Measurements from ENCODE around the gene NRN1. TPM values are rescaled to one million over a fixed set of nuclear protein-coding genes. Genes with fewer than 3 reads are reported as not detected.
"Not testable (repeated sequence)": the region's sequence is repeated elsewhere in the genome, so short reads cannot be mapped to it uniquely, and the experiment has no call there.

NRN1 gene
- 1.7 TPM for polyA plus RNA-seq (2013, experiment 1 of 2)
- 0.25 TPM for polyA plus RNA-seq (2013, experiment 2 of 2)

- Histone ChIP-seq H3K9me3 (ENCODE audit: control insufficient read depth, low read length) (no peaks in the 10 kb centered on the region), H3K4me1 (ENCODE audit: control insufficient read depth, insufficient read depth, low read length, poor library complexity, severe bottlenecking) (peaks cover 29% of the 10 kb centered on the region), H3K36me3 (ENCODE audit: control insufficient read depth, insufficient read depth, low read length) (no peaks in the 10 kb centered on the region), H3K27ac (ENCODE audit: low read depth, low read length, severe bottlenecking) (no peak within 1 kb of the TSS), H3K4me3 (ENCODE audit: extremely low read depth, insufficient read depth, low read length, poor library complexity, severe bottlenecking) (peak within 1 kb of the TSS; percentile 47)
- 1% methylated on average over 27 to 36 of the region's 51 CpGs for WGBS, 2 experiments (ENCODE audit: insufficient coverage in 2 of 2)
Measured at GRCh38 chr6:6006428-6007365, at the start of gene NRN1. NRN1 (minus strand) TSS chr6:6006925; CDS start chr6:6006749, 176 bp downstream.

- Histone ChIP-seq H3K4me3 (ENCODE audit: extremely low read depth, insufficient read depth, low read length, poor library complexity, severe bottlenecking) (no peak overlapping the region), H3K9me3 (ENCODE audit: control insufficient read depth, low read length) (no peaks in the 10 kb centered on the region), H3K27ac (ENCODE audit: low read depth, low read length, severe bottlenecking) (no peak overlapping the region), H3K36me3 (ENCODE audit: control insufficient read depth, insufficient read depth, low read length) (no peaks in the 10 kb centered on the region), H3K4me1 (ENCODE audit: control insufficient read depth, insufficient read depth, low read length, poor library complexity, severe bottlenecking) (no peaks in the 10 kb centered on the region)
- 86 to 92% methylated on average over 2 to 3 of the region's 3 CpGs for WGBS, 2 experiments (ENCODE audit: insufficient coverage in 2 of 2)
Measured at GRCh38 chr6:6052216-6052615, 45.5 kb upstream of the NRN1 start.

DNA sequence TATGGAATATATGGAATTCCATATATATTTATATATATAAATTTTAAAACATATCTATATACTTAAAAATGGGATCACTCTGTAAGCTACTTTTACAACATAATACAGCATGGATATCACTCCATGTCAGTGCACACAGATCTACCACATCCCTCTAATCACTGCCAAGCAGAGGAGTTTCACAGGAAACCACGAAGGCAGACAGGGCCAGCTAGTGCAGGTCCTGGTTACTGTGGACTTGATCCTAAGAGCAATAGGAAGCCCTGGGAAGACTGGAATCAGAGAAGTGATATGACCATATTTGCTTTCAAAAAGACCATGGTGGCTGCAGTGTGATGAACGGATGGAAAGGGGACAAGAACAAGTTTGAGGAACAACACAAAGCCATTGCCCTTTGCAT is 40.0 kb upstream of the NRN1 start:
- Histone ChIP-seq H3K9me3 (ENCODE audit: control insufficient read depth, low read length) (no peaks in the 10 kb centered on the region), H3K4me3 (ENCODE audit: extremely low read depth, insufficient read depth, low read length, poor library complexity, severe bottlenecking) (no peak overlapping the region), H3K4me1 (ENCODE audit: control insufficient read depth, insufficient read depth, low read length, poor library complexity, severe bottlenecking) (no peaks in the 10 kb centered on the region), H3K27ac (ENCODE audit: low read depth, low read length, severe bottlenecking) (no peak overlapping the region), H3K36me3 (ENCODE audit: control insufficient read depth, insufficient read depth, low read length) (no peaks in the 10 kb centered on the region)
- WGBS, 2 experiments (ENCODE audit: insufficient coverage in 2 of 2) = 79 to 93% methylated on average over 1 to 2 of the region's 2 CpGs

- H3K9me3 ChIP-seq (ENCODE audit: control insufficient read depth, low read length) = no peaks in the 10 kb centered on the region
- no peak overlapping the region for H3K4me3 ChIP-seq (ENCODE audit: extremely low read depth, insufficient read depth, low read length, poor library complexity, severe bottlenecking)
- H3K36me3 ChIP-seq (ENCODE audit: control insufficient read depth, insufficient read depth, low read length) = no peaks in the 10 kb centered on the region
- WGBS, 2 experiments (ENCODE audit: insufficient coverage in 2 of 2) = 73 to 80% methylated on average over 1 of the region's 3 CpGs
- H3K27ac ChIP-seq (ENCODE audit: low read depth, low read length, severe bottlenecking) = no peak overlapping the region
- no peaks in the 10 kb centered on the region for H3K4me1 ChIP-seq (ENCODE audit: control insufficient read depth, insufficient read depth, low read length, poor library complexity, severe bottlenecking)
Measured at GRCh38 chr6:6039946-6040509, 33.3 kb upstream of the NRN1 start.

DNA sequence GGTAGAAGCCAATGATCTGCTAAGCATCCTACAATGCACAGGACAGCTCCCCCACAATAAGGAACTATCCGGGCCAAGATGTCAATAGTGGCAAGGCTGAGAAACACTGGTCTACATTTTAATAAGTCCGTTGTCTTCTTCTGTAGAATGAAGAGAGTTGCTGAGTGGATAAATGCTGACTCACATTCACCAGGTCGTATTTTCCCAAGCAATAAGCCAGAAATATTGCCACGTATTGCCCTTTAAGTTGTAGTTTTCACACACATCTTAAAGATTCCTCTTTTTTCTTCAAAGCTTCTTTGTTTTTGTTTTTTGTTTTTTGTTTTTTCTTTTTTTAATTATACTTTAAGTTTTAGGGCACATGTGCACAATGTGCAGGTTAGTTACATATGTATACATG is 30.5 kb upstream of the NRN1 start:
- H3K4me3 ChIP-seq (ENCODE audit: extremely low read depth, insufficient read depth, low read length, poor library complexity, severe bottlenecking) = no peak overlapping the region
- H3K36me3 ChIP-seq (ENCODE audit: control insufficient read depth, insufficient read depth, low read length) = no peaks in the 10 kb centered on the region
- H3K9me3 ChIP-seq (ENCODE audit: control insufficient read depth, low read length) = no peaks in the 10 kb centered on the region
- H3K27ac ChIP-seq (ENCODE audit: low read depth, low read length, severe bottlenecking) = no peak overlapping the region
- no peaks in the 10 kb centered on the region for H3K4me1 ChIP-seq (ENCODE audit: control insufficient read depth, insufficient read depth, low read length, poor library complexity, severe bottlenecking)
- 83% methylated on average over 1 of the region's 4 CpGs for WGBS, 2 experiments (ENCODE audit: insufficient coverage in 2 of 2)

DNA sequence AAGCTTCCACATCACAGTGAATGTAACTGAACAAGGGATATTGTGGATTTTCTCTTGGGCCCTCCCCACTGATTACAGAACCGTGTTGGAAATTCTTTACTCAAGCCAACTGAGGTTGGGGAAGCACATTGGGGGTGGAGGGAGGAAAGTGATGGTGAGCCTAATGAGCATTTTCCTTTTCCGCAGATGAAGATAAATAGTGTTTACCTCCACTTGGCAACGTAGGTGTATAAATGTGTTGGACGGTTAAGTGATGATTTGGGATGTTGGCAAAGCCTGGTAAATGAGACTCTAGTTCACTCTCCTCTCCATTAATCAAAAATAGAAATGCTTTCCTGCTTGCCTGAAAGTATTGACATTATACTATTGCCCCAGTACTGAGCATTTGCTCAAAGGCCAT is 27.1 kb upstream of the NRN1 start:
- no peak overlapping the region for H3K27ac ChIP-seq (ENCODE audit: low read depth, low read length, severe bottlenecking)
- H3K4me1 ChIP-seq (ENCODE audit: control insufficient read depth, insufficient read depth, low read length, poor library complexity, severe bottlenecking) = no peaks in the 10 kb centered on the region
- 75 to 92% methylated on average over 1 to 2 of the region's 4 CpGs for WGBS, 2 experiments (ENCODE audit: insufficient coverage in 2 of 2)
- no peaks in the 10 kb centered on the region for H3K36me3 ChIP-seq (ENCODE audit: control insufficient read depth, insufficient read depth, low read length)
- H3K4me3 ChIP-seq (ENCODE audit: extremely low read depth, insufficient read depth, low read length, poor library complexity, severe bottlenecking) = no peak overlapping the region
- H3K9me3 ChIP-seq (ENCODE audit: control insufficient read depth, low read length) = no peaks in the 10 kb centered on the region

DNA sequence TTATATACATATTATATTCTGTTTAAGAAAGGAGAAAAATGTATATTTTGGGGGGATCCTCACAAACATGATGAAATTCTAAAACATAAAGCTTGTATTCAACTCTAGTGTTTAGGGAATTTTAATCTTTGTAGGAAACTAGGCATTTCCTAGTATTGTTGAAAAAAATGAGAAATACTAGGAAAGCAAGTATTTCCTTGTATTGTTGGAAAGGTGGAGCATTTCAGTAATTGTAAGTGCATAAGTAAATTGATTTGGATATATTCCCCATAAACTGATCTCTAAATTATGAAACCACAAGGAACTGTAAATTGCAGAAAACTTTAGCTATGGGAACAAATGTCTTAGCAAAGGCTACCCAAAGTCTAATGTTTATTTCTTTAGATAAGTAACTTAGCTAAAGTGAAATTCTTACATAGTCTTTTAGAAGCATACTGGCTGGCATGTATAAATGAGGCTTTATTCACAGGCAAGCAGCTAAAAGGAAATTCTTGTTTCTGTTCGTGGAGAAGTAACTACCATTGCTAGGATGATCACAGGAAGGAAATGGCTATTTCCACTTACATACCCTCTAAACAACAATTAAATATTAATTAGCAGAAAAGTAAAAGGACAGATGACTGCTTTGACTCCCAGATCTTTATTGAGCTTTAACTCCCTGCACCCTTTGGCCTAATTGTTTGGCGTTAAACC is 19.9 kb upstream of the NRN1 start:
- Histone ChIP-seq H3K4me1 (ENCODE audit: control insufficient read depth, insufficient read depth, low read length, poor library complexity, severe bottlenecking) (no peaks in the 10 kb centered on the region), H3K27ac (ENCODE audit: low read depth, low read length, severe bottlenecking) (no peak overlapping the region), H3K36me3 (ENCODE audit: control insufficient read depth, insufficient read depth, low read length) (no peaks in the 10 kb centered on the region), H3K4me3 (ENCODE audit: extremely low read depth, insufficient read depth, low read length, poor library complexity, severe bottlenecking) (no peak overlapping the region), H3K9me3 (ENCODE audit: control insufficient read depth, low read length) (no peaks in the 10 kb centered on the region)
- WGBS, 2 experiments (ENCODE audit: insufficient coverage in 2 of 2) = 100% methylated on average over 1 of the region's 2 CpGs; no CpG with 5 or more reads in 1 of the 2 experiments

GRCh38 chr6:6025736-6026135 is 19.0 kb upstream of the NRN1 start:
- no peak overlapping the region for H3K4me3 ChIP-seq (ENCODE audit: extremely low read depth, insufficient read depth, low read length, poor library complexity, severe bottlenecking)
- H3K36me3 ChIP-seq (ENCODE audit: control insufficient read depth, insufficient read depth, low read length) = no peaks in the 10 kb centered on the region
- no peaks in the 10 kb centered on the region for H3K9me3 ChIP-seq (ENCODE audit: control insufficient read depth, low read length)
- WGBS, 2 experiments (ENCODE audit: insufficient coverage in 2 of 2) = 81 to 97% methylated on average over 3 to 5 of the region's 5 CpGs
- no peak overlapping the region for H3K27ac ChIP-seq (ENCODE audit: low read depth, low read length, severe bottlenecking)
- H3K4me1 ChIP-seq (ENCODE audit: control insufficient read depth, insufficient read depth, low read length, poor library complexity, severe bottlenecking) = no peaks in the 10 kb centered on the region

- Histone ChIP-seq H3K27ac (ENCODE audit: low read depth, low read length, severe bottlenecking) (no peak overlapping the region), H3K36me3 (ENCODE audit: control insufficient read depth, insufficient read depth, low read length) (no peaks in the 10 kb centered on the region), H3K9me3 (ENCODE audit: control insufficient read depth, low read length) (no peaks in the 10 kb centered on the region), H3K4me3 (ENCODE audit: extremely low read depth, insufficient read depth, low read length, poor library complexity, severe bottlenecking) (no peak overlapping the region), H3K4me1 (ENCODE audit: control insufficient read depth, insufficient read depth, low read length, poor library complexity, severe bottlenecking) (no peaks in the 10 kb centered on the region)
- WGBS, 2 experiments (ENCODE audit: insufficient coverage in 2 of 2) = 85 to 86% methylated on average over 4 to 5 of the region's 5 CpGs
Measured at GRCh38 chr6:6024220-6024619, 17.5 kb upstream of the NRN1 start.

DNA sequence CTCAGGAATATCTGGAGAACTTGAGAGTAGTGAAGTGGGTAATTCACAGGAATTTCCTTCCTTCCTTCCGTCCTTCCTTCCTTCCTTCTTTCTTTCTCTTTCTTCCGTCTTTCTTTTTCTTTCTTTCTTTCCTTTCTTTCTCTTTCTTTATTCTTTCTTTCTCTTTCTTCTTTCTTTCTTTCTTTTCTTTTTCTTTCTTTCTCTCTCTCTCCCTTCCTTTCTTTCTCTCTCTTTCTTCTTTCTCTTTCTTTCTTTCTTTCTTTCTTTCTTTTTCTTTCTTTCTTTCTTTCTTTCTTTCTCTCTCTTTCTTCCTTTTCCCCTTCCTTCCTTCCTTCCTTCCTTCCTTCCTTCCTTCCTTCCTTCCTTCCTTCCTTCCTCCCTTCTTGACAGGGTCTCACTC is 16.1 kb upstream of the NRN1 start:
- H3K4me1 ChIP-seq (ENCODE audit: control insufficient read depth, insufficient read depth, low read length, poor library complexity, severe bottlenecking); H3K9me3 ChIP-seq (ENCODE audit: control insufficient read depth, low read length); H3K4me3 ChIP-seq (ENCODE audit: extremely low read depth, insufficient read depth, low read length, poor library complexity, severe bottlenecking); H3K36me3 ChIP-seq (ENCODE audit: control insufficient read depth, insufficient read depth, low read length); H3K27ac ChIP-seq (ENCODE audit: low read depth, low read length, severe bottlenecking): not testable (repeated sequence)
- WGBS, 2 experiments (ENCODE audit: insufficient coverage in 2 of 2) = 89% methylated on average over 2 of the region's 2 CpGs

All from mesodermal cell (in vitro differentiated cells).